Measurements from ENCODE around the gene CCDC73. TPM values are rescaled to one million over a fixed set of nuclear protein-coding genes. Genes with fewer than 3 reads are reported as not detected.

The CCDC73 gene
- polyA plus RNA-seq, 1 of the 3 experiments (the other 2 are of a cell fraction) = not detected

GRCh38 chr11:32827276-32827675 is 32.8 kb upstream of the CCDC73 start:
- Histone ChIP-seq H4K20me1 (ENCODE audit: insufficient read depth) (no peaks in the 10 kb centered on the region), H3K36me3 (replicated peaks in 1 of 2; ENCODE audit: control insufficient read depth in 1 of 2, insufficient read depth in 2 of 2, low read length in 1 of 2) (no peaks in the 10 kb centered on the region), H3K4me2 (no peak overlapping the region), H3K27ac (ENCODE audit: low read depth in 2 of 2, low read length in 1 of 2) (no peak overlapping the region), H3K9me3 (no peaks in the 10 kb centered on the region), H3K79me2 (ENCODE audit: insufficient read depth) (no peaks in the 10 kb centered on the region), H2AFZ (ENCODE audit: low read depth) (no peak overlapping the region), H3F3A (replicated peaks; ENCODE audit: insufficient read depth) (no peaks in the 10 kb centered on the region), H3K4me1 (ENCODE audit: control insufficient read depth in 1 of 2, insufficient read depth in 2 of 2, low read depth in 1 of 2, low read length in 1 of 2) (no peaks in the 10 kb centered on the region; a peak in 2 of 4 replicates), H3K9me2 (no peaks in the 10 kb centered on the region), H3K9ac (no peak overlapping the region), H3K27me3 (ENCODE audit: insufficient read depth) (peaks cover 30% of the 10 kb centered on the region; the same call in 1 of the 2 replicates), H3K4me3 (ENCODE audit: low read depth in 2 of 2, low read length in 1 of 2) (no peak overlapping the region)
- POLR2A ChIA-PET = no interaction called here
- no peak for TF ChIP-seq TEAD4 (IDR thresholded peaks at IDR 0.05; ENCODE audit: borderline replicate concordance, insufficient read depth)
- no peak for TF ChIP-seq FOXM1 (IDR thresholded peaks at IDR 0.05; ENCODE audit: low read depth)
- TF ChIP-seq MAX (IDR thresholded peaks at IDR 0.05; ENCODE audit: low read depth) = no peak
- TF ChIP-seq TCF12 (IDR thresholded peaks at IDR 0.05) = no peak
- TF ChIP-seq MEF2A (IDR thresholded peaks at IDR 0.05; ENCODE audit: borderline replicate concordance, low read depth) = no peak
- TF ChIP-seq FOXJ3 (CRISPR knock-in tag; IDR thresholded peaks at IDR 0.05) = no peak
- TF ChIP-seq ZBTB33 (IDR thresholded peaks at IDR 0.05; ENCODE audit: borderline replicate concordance, low read depth) = no peak
- no peak for TF ChIP-seq JUND (IDR thresholded peaks at IDR 0.05)
- TF ChIP-seq PBX3 (IDR thresholded peaks at IDR 0.05) = no peak
- no peak for TF ChIP-seq POLR2AphosphoS5 (IDR thresholded peaks at IDR 0.05; ENCODE audit: low read depth, low read length)
- TF ChIP-seq EZH2phosphoT487 (IDR thresholded peaks at IDR 0.05; ENCODE audit: borderline replicate concordance, low read depth) = no peak
- no peak for TF ChIP-seq SIN3A (IDR thresholded peaks at IDR 0.05; ENCODE audit: borderline replicate concordance, low read depth, low read length)
- TF ChIP-seq ELF1 (IDR thresholded peaks at IDR 0.05) = no peak
- TF ChIP-seq TAF1 (IDR thresholded peaks at IDR 0.05; ENCODE audit: borderline replicate concordance, low read depth, low read length) = no peak
- no peak for TF ChIP-seq GATA2 (CRISPR knock-in tag; IDR thresholded peaks at IDR 0.05)
- CTCF ChIA-PET = no interaction called here
- no peak for DNase-seq
- 53% methylated on average over 1 of the region's 1 CpG for WGBS (ENCODE audit: low lambda C conversion rate)

- Histone ChIP-seq H3K79me2 (ENCODE audit: insufficient read depth) (no peaks in the 10 kb centered on the region), H3K9me3 (no peaks in the 10 kb centered on the region), H3K4me2 (no peak overlapping the region), H3K27me3 (ENCODE audit: insufficient read depth) (peaks cover 20% of the 10 kb centered on the region; the same call in 1 of the 2 replicates), H3K27ac (ENCODE audit: low read depth in 2 of 2, low read length in 1 of 2) (no peak overlapping the region), H3K4me1 (ENCODE audit: control insufficient read depth in 1 of 2, insufficient read depth in 2 of 2, low read depth in 1 of 2, low read length in 1 of 2) (peaks cover 0 to 4% of the 10 kb centered on the region in 2 experiments; a peak in 2 of 4 replicates), H4K20me1 (ENCODE audit: insufficient read depth) (no peaks in the 10 kb centered on the region), H3K9ac (no peak overlapping the region), H3K4me3 (ENCODE audit: low read depth in 2 of 2, low read length in 1 of 2) (no peak overlapping the region), H3K36me3 (replicated peaks in 1 of 2; ENCODE audit: control insufficient read depth in 1 of 2, insufficient read depth in 2 of 2, low read length in 1 of 2) (no peaks in the 10 kb centered on the region), H2AFZ (ENCODE audit: low read depth) (no peak overlapping the region), H3F3A (replicated peaks; ENCODE audit: insufficient read depth) (no peaks in the 10 kb centered on the region), H3K9me2 (no peaks in the 10 kb centered on the region)
- ChIA-PET POLR2A (no interaction called here), CTCF (no interaction called here)
- WGBS (ENCODE audit: low lambda C conversion rate) = 28% methylated on average over 3 of the region's 3 CpGs
- no peak for DNase-seq
- TF ChIP-seq CTCF (IDR thresholded peaks at IDR 0.05) (no peak), EP300 (IDR thresholded peaks at IDR 0.05; ENCODE audit: borderline replicate concordance in 1 of 2, low read depth in 1 of 2, low read length in 1 of 2) (no peak), ELF1 (IDR thresholded peaks at IDR 0.05) (no peak), TAF1 (IDR thresholded peaks at IDR 0.05; ENCODE audit: borderline replicate concordance, low read depth, low read length) (no peak), POLR2AphosphoS5 (IDR thresholded peaks at IDR 0.05; ENCODE audit: low read depth, low read length) (no peak), REST (IDR thresholded peaks at IDR 0.05; ENCODE audit: low read depth, low read length) (no peak), USF1 (IDR thresholded peaks at IDR 0.05; ENCODE audit: borderline replicate concordance, low read depth) (no peak)
These were observed 31.7 kb upstream of the CCDC73 start for GRCh38 chr11:32826113-32826512.

Data from SK-N-SH (cell line).